OCI-LY1 (cell line): ENCODE measurements around the gene RNF183.

ENCODE experiments used
- EZH2 ChIP-seq: fragments of 200-600 bp; sonication (generic), shearing (Covaris generic); IDR thresholded peaks from 2 replicates; pipeline ENCODE4 v1.8.0; 2017; ENCODE audit warnings: borderline replicate concordance, mixed run types, mild to moderate bottlenecking, antibody characterized with exemption, low read length, moderate library complexity, mixed read lengths
- TF ChIP-seq, protein P1 (sequence below): fragments of 200-600 bp; sonication (generic), shearing (Covaris generic); IDR thresholded peaks from 2 replicates; pipeline ENCODE4 v1.5.1; 2017; ENCODE audit warnings: mild to moderate bottlenecking, antibody characterized with exemption, low read length, moderate library complexity, mixed read lengths

DNA sequence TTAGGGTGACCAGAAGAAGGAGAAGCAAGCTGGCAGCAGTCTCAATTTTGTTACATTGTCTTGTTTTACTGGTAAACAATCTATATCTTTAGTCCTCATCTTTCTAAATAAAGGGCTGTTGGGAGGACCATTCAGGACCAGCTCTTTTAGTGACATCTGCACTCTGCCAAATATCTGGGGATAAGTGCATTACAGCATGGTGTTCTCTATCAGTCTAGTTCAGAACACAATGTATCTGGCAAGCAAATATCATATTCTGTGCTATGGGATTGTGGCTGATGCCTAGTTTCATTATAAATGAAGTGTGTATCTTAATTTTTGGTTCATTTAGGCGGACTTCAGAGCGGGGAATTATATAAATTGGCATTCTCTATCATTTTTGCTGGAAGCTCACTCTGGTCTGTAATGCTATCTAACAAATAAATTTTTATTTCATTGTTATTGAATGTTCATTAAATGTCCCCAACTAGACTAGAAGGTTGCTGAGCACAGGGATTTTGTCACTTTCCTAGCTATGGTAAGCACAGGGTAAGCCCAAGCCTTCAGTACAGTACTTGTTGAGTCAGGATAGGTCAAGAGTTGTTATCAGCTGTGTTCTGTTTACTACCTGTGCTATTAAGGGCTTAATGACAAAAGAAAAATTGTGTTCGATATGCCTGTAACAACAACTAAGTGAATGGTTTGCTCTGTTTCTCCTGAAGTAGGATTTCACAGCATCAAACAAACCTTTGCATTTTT is 25.0 kb upstream of the RNF183 start:
- TF ChIP-seq, protein P1, sequence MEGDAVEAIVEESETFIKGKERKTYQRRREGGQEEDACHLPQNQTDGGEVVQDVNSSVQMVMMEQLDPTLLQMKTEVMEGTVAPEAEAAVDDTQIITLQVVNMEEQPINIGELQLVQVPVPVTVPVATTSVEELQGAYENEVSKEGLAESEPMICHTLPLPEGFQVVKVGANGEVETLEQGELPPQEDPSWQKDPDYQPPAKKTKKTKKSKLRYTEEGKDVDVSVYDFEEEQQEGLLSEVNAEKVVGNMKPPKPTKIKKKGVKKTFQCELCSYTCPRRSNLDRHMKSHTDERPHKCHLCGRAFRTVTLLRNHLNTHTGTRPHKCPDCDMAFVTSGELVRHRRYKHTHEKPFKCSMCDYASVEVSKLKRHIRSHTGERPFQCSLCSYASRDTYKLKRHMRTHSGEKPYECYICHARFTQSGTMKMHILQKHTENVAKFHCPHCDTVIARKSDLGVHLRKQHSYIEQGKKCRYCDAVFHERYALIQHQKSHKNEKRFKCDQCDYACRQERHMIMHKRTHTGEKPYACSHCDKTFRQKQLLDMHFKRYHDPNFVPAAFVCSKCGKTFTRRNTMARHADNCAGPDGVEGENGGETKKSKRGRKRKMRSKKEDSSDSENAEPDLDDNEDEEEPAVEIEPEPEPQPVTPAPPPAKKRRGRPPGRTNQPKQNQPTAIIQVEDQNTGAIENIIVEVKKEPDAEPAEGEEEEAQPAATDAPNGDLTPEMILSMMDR = no peak
- TF ChIP-seq EZH2 = no peak
